ENCODE data around the gene BMP6.

DNA sequence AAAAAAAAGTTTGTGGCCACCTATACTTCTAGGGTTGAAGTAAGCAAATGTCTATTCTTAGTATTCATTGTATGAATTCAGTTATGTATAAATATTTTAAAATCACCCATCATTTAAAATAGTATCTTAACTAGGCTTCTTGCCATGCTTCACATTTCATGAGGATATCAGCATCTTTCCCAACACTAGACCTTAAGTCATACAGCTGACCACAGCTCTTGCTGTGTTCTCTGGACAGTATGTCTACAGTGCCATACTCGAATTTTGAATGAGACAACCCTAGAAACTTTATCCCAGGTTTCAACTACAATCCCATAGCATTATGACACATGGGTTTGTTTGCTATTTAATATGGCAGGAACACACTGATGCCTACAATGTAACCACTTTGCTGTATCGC lies 179.5 kb downstream of the BMP6 start:
- TF ChIP-seq, protein P1, sequence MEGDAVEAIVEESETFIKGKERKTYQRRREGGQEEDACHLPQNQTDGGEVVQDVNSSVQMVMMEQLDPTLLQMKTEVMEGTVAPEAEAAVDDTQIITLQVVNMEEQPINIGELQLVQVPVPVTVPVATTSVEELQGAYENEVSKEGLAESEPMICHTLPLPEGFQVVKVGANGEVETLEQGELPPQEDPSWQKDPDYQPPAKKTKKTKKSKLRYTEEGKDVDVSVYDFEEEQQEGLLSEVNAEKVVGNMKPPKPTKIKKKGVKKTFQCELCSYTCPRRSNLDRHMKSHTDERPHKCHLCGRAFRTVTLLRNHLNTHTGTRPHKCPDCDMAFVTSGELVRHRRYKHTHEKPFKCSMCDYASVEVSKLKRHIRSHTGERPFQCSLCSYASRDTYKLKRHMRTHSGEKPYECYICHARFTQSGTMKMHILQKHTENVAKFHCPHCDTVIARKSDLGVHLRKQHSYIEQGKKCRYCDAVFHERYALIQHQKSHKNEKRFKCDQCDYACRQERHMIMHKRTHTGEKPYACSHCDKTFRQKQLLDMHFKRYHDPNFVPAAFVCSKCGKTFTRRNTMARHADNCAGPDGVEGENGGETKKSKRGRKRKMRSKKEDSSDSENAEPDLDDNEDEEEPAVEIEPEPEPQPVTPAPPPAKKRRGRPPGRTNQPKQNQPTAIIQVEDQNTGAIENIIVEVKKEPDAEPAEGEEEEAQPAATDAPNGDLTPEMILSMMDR (IDR thresholded peaks at IDR 0.05): no peak
- TF ChIP-seq POLR2AphosphoS5 (IDR thresholded peaks at IDR 0.05; ENCODE audit: insufficient read depth in 1 of 2, low read depth in 1 of 2): no peak

All from vagina (tissue), 2 donors.